Suppressor macrophage treated with lipopolysaccharide for 4 hours (primary cell): Measurements from ENCODE around the gene TCIRG1.
A peak's percentile ranks its signal among the peaks of the same experiment; 100 is the strongest.

Experiments used
- DNase-seq: peaks from one replicate; pipeline ENCODE4 v3.0.0-alpha.2; 2020

TCIRG1 gene

DNA sequence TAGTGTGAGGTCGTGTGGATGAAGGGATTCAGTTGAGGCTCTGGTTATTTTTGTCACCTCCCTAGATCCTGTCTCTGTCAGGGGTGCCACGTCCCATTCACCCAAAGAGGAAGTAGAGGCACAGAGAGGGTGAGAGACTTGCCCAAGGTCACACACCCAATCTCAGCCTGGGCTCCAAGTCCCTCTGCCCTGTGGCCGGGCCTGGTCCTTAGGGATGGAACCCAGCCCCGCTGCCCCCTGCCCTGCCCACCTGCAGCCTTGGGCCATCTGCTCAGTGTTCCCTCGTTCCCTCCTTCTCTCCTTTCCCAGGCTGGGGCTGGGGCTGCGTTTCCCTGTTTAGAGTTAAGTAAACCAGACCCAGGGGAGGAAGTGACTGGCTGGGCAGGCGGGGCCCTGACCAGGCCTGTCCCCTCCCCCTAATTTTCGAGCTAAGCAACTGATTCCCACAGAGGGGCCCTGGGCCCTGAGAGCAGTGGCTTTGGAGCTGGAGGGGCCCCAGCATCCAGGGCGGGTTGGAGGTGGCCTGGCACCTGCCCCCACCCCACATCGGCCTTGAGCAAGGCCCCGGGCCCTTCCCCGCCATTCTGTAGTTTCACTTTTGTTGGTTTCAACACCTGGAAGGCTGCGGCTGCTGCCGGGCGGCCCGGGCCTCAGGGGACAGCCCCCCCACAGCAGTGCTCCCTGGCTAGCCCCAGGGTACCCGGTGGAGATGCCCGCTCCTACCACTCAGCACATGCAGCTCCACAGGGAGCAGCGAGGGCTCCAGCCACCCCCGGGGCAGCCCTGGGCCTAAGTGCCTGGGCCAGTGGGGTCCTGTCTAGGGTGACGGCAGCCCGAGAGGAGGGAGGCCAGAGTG is 1.5 kb downstream of the TCIRG1 start:
- peak; percentile 77 for DNase-seq

DNA sequence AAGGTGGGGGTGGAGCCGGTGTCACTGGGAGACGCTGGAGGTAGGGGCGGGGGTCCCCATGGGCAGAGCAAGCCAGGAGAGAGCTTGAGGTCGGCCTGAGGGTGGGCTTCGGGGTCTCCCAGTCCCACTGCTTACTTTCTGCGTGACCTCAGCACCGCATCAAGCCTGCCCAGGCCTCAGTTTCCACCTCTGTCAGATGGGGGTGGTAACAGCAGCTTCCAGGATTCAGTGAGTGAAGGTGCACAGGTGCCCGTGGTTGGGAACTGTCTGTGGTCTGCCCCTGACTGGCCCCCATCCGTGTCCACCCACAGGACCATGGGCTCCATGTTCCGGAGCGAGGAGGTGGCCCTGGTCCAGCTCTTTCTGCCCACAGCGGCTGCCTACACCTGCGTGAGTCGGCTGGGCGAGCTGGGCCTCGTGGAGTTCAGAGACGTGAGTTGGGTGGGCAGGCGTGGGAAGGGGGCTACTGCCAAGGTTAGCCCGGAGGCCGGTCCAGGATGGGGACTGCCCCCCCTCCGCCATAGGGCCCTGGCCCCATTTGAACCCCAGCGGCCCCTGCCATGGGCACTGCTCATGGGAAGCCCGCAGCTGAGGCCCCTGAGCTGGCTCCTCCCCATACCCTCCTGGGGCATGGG is 2.2 kb downstream of the TCIRG1 start:
- no peak for DNase-seq

DNA sequence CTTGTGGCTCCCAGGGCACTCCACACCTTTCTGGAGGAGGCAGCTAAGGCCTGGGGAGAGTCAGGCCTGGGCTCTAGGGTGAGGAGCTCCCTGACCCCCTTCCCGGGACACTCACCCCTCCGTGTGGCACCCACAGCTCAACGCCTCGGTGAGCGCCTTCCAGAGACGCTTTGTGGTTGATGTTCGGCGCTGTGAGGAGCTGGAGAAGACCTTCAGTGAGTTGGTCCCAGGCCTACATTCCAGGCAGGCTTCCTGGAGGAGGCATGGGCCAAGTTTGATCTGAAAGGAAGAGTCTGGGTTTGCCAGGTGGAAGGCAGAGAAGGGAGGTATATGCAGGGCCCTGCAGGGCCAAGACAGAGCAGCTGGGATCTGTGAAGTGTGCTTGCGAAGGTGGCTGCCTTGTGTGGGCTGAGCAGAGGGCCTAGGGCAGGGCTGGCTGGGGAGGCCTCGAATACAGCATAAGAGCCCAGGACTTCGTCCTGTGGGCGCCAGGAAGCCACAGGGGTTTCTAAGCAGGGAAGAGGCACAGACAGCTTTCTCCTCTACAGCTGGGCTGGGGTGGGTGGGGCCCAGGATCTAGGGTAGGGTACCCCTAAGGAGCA is 2.9 kb downstream of the TCIRG1 start:
- DNase-seq: no peak

DNA sequence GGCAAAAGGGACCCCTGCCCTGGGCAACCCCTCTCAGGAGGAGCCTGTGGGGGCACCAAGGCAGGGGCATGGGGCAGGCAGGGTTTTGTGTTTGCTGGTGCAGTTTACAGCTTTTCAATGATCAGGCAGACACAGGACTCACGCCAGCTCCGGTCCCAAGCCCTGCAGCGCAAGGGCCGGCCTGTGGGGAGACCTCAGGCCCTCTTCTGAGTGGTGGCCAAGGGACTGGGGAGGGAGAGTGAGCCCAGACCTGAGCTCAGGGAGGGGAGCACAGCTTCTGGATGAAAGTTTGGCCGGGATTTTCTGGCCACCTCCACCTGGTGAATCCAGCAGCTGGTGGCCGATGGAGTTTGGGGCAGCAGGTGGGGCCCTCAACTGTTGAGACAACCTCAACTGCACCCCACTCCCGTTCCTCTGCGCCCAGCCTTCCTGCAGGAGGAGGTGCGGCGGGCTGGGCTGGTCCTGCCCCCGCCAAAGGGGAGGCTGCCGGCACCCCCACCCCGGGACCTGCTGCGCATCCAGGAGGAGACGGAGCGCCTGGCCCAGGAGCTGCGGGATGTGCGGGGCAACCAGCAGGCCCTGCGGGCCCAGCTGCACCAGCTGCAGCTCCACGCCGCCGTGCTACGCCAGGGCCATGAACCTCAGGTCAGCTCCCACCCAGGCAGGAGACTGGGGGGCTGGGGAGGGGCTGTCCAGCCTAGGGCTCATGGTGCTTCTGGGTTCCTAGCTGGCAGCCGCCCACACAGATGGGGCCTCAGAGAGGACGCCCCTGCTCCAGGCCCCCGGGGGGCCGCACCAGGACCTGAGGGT is 3.6 kb downstream of the TCIRG1 start:
- no peak for DNase-seq

DNA sequence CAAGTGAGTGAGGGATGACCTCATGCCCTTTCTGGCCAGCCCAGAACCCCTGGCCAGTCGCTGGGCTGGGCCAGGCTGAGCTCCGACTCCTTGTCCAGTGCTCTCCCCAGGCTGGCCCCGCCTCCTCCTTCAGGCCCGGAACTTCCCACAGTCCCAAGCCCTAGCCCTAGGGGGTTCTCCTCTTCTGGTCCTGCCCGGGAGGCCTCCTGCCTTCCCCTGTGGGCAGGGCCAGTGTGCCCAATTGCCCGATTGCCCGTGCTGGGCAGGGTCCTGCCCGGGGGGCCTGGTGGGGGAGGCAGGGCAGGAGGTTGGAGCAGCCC is 4.2 kb downstream of the TCIRG1 start:
- no peak for DNase-seq

DNA sequence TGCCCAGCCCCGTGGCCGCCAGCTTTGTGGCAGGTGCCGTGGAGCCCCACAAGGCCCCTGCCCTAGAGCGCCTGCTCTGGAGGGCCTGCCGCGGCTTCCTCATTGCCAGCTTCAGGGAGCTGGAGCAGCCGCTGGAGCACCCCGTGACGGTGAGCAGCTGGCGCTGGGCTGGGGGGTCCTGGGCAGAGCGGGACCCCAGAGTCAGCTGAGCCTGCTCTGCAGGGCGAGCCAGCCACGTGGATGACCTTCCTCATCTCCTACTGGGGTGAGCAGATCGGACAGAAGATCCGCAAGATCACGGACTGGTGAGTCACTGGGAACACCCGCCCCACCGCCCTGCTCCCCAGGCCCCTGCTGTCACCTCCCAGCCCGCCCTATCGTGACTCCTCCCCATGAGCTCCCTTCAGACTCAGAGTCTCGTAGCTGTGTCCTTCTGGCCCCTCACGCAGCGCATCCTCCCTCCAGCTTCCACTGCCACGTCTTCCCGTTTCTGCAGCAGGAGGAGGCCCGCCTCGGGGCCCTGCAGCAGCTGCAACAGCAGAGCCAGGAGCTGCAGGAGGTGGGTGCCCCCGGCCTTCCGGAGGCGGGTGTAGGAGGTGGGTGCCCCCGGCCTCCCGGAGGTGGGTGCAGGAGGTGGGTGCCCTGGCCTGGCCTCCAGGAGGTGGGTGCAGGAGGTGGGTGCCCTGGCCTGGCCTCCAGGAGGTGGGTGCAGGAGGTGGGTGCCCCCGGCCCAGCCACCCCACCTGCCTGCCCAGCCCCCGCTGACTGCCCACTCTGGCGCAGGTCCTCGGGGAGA is 4.7 kb downstream of the TCIRG1 start:
- peak; percentile 40 for DNase-seq

DNA sequence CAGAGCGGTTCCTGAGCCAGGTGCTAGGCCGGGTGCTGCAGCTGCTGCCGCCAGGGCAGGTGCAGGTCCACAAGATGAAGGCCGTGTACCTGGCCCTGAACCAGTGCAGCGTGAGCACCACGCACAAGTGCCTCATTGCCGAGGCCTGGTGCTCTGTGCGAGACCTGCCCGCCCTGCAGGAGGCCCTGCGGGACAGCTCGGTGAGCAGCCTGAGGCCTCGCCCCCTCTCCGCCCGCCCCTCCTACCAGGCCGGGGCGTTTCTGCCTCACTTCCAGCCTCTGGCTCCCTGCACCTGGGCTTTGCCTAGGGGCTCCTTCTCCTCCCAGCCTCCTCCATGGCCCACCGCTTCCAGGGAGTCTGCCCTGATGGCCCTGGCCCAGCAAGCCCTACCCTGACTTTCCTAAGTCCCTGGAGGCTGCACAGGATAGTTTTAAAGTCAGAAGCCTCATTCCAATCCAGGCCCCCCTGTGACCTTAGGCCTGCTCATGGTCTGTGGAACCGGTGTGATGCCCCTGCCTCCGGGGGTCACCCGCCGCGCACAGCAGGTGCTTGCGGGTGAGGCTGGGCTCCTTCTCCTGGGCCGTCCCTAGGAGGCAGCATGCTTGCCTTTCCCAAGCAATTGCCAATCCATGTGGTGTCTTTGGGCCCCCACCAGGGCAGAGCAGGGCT is 5.5 kb downstream of the TCIRG1 start:
- no peak for DNase-seq

DNA sequence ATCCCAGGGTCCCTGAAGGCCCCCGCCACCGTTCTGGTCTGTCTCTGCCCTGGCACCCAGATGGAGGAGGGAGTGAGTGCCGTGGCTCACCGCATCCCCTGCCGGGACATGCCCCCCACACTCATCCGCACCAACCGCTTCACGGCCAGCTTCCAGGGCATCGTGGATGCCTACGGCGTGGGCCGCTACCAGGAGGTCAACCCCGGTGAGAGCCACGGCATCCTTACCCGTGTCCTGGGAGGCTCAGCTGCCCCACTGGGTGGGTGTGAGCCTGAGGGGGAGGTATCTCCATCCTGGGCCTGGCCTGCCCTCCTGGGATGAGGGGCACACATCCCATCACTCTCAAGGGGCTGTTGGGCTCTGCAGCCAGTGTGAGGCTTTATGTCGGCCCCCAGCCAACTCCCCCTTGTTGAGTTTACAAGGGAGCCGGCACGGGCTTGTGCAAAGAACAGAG is 6.1 kb downstream of the TCIRG1 start:
- no peak for DNase-seq

DNA sequence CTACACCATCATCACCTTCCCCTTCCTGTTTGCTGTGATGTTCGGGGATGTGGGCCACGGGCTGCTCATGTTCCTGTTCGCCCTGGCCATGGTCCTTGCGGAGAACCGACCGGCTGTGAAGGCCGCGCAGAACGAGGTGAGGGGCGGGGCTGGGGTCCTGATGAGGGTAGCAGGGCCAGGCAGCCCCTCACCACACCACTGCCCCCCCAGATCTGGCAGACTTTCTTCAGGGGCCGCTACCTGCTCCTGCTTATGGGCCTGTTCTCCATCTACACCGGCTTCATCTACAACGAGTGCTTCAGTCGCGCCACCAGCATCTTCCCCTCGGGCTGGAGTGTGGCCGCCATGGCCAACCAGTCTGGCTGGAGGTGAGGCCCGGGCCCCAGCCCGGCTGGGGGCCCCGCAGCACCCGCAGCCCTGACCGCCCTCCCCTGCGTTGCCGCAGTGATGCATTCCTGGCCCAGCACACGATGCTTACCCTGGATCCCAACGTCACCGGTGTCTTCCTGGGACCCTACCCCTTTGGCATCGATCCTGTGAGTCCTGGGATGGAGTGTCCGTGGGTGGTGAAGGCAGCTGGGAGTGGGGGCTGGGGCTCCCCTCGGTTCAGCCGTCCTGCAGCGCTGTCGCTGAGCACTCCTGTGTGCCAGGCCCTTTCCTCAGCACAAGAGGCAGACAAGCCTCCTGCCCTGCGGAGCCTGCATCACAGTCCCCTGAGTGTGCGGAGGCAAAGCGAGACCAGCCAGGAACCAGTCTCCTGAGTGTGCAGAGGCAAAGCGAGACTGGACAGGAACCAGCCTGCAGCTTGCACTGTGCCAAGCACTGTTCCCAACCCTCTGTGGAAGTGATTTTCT is 8.8 kb downstream of the TCIRG1 start:
- no peak for DNase-seq

DNA sequence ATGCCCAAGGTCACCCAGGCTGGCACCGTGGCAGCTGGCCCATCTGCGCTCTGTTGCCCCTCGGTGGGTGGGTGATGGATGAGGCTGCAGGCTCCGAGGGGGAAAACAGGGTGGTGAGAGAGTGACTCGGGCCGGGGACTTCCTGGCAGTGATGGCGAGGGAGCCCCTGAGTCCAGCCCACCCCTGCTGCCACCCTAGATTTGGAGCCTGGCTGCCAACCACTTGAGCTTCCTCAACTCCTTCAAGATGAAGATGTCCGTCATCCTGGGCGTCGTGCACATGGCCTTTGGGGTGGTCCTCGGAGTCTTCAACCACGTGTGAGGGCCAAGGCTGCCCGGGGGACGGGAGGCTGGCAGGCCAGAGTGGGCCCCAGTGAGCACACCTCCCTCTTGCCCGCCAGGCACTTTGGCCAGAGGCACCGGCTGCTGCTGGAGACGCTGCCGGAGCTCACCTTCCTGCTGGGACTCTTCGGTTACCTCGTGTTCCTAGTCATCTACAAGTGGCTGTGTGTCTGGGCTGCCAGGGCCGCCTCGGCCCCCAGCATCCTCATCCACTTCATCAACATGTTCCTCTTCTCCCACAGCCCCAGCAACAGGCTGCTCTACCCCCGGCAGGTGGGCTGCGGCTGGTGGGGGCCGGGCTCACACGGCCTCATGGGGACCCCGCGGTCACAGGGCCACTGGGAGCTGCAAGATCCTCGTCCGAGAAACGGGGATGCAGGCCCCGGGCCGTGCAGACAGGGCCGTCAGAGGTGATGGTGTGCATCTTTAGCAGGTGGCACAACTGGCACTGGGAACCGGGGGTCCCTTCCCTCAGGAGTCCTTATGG is 10.1 kb downstream of the TCIRG1 start:
- DNase-seq: no peak

DNA sequence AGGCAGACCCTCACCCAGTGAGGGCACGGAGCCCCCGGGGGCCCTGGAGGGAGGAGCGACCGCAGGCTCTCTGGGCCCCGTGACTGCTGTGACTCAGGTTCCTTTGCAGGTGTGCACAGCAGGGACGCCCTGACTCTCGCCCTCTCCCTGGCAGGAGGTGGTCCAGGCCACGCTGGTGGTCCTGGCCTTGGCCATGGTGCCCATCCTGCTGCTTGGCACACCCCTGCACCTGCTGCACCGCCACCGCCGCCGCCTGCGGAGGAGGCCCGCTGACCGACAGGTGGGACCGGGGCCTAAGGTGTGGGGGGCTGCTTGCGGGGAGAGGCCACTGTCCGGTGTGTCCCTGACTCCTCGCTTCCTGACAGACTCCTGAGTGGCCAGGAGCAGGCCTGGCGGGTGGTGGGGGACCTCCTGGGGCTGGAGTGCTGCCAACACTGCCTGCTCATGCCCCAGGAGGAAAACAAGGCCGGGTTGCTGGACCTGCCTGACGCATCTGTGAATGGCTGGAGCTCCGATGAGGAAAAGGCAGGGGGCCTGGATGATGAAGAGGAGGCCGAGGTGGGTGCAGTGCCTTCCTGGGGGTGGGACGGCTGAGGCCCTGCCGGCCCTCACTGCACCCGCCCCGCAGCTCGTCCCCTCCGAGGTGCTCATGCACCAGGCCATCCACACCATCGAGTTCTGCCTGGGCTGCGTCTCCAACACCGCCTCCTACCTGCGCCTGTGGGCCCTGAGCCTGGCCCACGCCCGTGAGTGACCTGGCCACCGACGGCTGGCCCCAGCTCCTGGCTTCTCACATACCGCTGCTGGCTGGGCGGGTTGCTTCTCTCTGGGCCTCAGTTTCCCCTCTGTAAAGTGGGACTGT is 10.9 kb downstream of the TCIRG1 start:
- DNase-seq: no peak

DNA sequence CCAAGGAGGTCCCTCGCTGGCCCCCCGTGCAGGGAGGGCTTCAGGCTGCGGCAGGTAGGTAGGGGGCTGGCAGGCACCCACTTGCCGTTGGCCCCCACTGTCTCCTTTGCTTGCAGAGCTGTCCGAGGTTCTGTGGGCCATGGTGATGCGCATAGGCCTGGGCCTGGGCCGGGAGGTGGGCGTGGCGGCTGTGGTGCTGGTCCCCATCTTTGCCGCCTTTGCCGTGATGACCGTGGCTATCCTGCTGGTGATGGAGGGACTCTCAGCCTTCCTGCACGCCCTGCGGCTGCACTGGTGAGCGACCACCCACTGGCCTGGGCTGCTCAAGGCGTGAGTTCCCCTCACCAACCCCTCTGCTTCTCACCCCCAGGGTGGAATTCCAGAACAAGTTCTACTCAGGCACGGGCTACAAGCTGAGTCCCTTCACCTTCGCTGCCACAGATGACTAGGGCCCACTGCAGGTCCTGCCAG is 11.6 kb downstream of the TCIRG1 start:
- DNase-seq: no peak

DNA sequence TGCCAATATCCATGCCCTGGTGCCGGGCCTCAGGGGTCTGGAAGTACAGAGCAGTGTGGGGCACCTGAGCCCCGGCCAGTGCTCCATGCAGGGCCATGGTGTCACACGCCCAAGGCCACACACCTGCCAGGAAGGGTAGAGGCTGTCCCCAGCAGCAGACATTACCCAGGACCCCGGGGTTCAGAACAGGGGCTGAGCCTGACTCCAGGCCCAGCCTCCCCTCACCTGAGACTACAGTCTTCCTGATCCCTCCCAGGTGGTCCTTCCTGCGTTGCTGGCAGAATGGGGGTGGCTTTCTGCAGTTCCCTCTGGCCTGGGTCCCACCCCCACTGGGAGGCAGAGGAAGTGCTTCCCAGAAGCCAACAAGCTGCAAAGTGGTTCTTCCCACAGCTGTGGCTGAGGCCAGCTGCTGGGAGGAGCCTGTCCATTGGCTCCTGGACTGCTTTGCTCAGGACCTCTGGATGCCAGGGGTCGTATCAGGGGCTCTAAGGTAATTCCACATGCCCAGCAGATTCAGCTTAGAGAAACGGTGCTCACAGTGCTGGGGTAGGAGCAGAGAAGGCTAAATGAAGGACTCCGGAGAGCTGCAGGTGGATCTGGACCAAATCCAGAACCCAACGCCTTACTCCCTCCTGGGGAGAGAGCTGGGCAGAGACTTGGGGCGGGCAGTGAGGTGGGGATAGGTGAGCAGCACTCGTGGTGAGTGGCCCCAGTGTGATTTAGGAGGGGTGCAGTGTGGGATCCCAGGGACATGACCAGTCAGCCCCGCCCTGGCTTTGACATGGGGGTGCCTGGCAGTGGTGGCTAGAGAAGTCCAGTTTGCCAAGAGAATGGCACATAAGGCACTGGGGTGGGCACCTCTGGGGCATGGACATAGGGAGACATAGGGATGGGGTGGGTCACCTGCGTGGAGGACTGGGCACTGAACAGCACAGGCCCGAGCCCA is 12.6 kb downstream of the TCIRG1 start:
- DNase-seq: no peak

DNA sequence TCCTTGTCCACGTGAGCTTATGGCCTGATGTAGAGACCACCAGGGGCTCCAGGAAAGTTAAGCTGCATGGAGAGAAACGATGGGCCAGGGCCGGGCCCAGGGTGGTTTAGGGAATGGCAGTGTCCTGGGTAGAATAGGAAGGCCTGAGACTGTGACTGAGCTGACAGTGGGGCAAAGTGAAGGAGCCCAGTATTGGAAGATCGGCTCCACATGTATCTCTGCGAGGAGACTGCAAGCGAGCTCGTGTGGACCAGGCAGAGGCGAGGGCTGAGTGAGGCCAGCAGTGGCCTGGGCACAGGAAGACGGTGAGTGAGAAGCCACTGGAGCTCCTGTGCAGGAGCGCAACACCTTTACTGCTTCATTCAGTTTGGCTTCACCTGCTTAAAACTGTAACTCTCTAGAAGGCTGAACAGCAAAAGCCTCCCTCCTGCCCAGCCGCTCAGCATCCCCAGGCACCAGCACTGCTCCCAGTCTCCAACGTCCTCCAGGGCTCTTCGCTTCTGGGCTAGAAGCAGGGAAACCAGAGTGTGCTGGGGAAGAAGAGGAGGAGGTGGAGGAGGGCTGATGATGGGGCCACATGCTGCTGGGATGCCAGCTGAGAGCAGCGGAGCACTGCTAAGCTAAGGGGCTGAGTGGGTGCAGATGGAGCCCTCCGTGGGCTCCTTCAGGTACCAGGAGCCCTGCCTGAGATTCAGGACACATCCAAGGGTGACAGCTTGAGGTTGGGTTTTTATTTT is 13.5 kb downstream of the TCIRG1 start:
- no peak for DNase-seq

DNA sequence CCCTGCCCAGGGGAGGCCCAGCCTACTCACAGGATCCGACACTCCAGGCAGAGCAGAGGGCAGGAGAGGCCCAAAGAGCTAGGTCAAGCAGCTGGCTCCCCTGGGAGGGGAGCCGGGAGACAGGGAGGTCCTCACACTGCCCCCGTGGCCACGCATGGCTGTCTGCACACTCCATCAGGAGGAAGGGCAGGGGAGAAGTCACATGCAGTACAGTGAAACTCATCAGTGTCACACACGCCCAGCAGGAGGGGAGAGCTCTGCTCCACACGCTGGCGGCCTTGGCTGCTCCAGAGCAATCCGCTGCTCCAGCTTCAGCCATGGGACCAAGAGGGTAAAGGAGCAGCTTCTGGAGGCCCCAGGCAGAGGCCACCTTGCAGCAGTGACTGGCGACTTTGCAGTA is 14.3 kb downstream of the TCIRG1 start:
- no peak for DNase-seq

DNA sequence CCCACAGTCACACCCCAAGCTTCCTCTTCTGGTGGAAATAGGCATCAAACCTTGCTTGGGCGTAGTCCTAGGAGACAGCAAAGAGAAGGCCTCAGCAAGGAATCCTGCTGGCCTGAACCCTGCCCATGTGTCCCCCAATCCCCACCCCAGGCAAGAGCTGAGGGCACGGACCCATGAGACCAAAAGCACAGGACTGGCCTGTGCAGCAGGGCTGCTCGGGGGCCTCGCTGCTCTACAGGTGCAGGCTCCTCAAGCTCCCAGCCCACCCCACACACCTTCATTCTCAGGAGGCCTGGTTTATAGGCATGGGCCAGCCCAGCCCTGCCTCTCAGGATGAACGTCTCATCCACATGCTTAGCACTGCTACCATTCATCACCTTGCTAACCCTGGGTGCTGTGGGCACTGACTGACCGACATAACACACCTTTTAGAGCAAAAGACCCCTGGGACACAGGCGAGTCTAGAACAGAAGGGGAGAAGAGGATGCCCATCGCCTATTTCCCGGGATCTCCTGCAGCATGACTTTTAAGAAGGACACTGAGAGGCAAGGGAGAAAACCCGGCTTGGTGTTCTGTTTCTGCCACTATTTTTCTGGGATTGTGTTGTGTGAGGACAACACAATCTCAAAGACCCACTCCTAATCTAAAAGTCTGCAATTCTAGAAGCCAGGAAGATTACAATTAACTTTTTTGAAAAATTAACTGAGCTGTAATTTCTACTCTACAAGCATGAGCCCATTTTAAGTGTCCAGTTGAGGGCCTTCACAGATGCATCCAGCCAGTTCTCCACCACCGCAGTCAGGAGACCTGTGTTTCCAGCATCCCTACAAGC is 15.4 kb downstream of the TCIRG1 start:
- DNase-seq: no peak
